Keratinocyte (primary cell): Measurements from ENCODE around the gene F9. TPM values are rescaled to one million over a fixed set of nuclear protein-coding genes. Genes with fewer than 3 reads are reported as not detected.

Experiments
- DNase-seq: peaks from one replicate; pipeline ENCODE4 v3.0.0-alpha.2; 2011; ENCODE audit warnings: low read depth, missing footprints, low spot score
- FAIRE-seq: peaks from 2 replicates; lab custom pipeline; 2011; peaks lifted over from hg19 to GRCh38; lab: Jason Lieb, UNC
- H2AFZ ChIP-seq: 2 replicates; pipeline ENCODE4 v1.6.0; 2012; ENCODE audit warnings: low read length, control low read depth, inconsistent platforms; ENCODE audit not compliant: control insufficient read depth
- H3K27ac ChIP-seq: 2 replicates; pipeline ENCODE4 v1.5.1; 2011; ENCODE audit warnings: low read length; ENCODE audit not compliant: control insufficient read depth, insufficient read depth
- H3K27me3 ChIP-seq: 3 replicates; pipeline ENCODE4 v1.6.0; 2011; ENCODE audit warnings: low read length; ENCODE audit not compliant: control insufficient read depth, insufficient read depth; ENCODE audit errors: extremely low read depth
- H3K36me3 ChIP-seq, 2 experiments: 2 replicates in 1 of 2; 3 replicates in 1 of 2; pipeline ENCODE4 v1.5.1; 2011; ENCODE audit warnings: low read length in 2 of 2, mild to moderate bottlenecking in 1 of 2; ENCODE audit not compliant: control insufficient read depth in 2 of 2, insufficient read depth in 2 of 2; ENCODE audit errors: extremely low read depth in 1 of 2
- H3K4me1 ChIP-seq: 3 replicates; pipeline ENCODE4 v1.5.1; 2011; ENCODE audit warnings: low read length; ENCODE audit not compliant: control insufficient read depth, insufficient read depth; ENCODE audit errors: extremely low read depth
- H3K4me2 ChIP-seq: 3 replicates; pipeline ENCODE4 v1.6.0; 2011; ENCODE audit warnings: low read depth, low read length; ENCODE audit not compliant: control insufficient read depth, insufficient read depth; ENCODE audit errors: extremely low read depth
- H3K4me3 ChIP-seq, 3 experiments: fragments of 200-600 bp in 1 of 3; sonication (generic) in 1 of 3; 2 replicates in 2 of 3; 3 replicates in 1 of 3; pipeline ENCODE4 v1.5.1; 2011 to 2016; ENCODE audit warnings: low read length in 3 of 3, mild to moderate bottlenecking in 3 of 3, control low read depth in 2 of 3, inconsistent platforms in 1 of 3, low read depth in 1 of 3, mixed read lengths in 1 of 3, mixed run types in 1 of 3, moderate library complexity in 1 of 3; ENCODE audit not compliant: control insufficient read depth in 2 of 3, insufficient read depth in 2 of 3; ENCODE audit errors: extremely low read depth in 1 of 3
- H3K79me2 ChIP-seq: 2 replicates; pipeline ENCODE4 v1.6.0; 2012; ENCODE audit warnings: low read length; ENCODE audit not compliant: control insufficient read depth, insufficient read depth
- H3K9ac ChIP-seq: 3 replicates; pipeline ENCODE4 v1.6.0; 2011; ENCODE audit warnings: low read length; ENCODE audit not compliant: control insufficient read depth, insufficient read depth; ENCODE audit errors: extremely low read depth
- H3K9me1 ChIP-seq: 3 replicates; pipeline ENCODE4 v1.6.0; 2011; ENCODE audit warnings: low read length; ENCODE audit not compliant: control insufficient read depth, insufficient read depth; ENCODE audit errors: extremely low read depth
- H3K9me3 ChIP-seq: 2 replicates; pipeline ENCODE4 v1.5.1; 2012; ENCODE audit warnings: low read depth, low read length; ENCODE audit not compliant: control insufficient read depth
- H4K20me1 ChIP-seq: 3 replicates; pipeline ENCODE4 v1.6.0; 2011; ENCODE audit warnings: low read length; ENCODE audit not compliant: control insufficient read depth, insufficient read depth; ENCODE audit errors: extremely low read depth
- EZH2 ChIP-seq: IDR thresholded peaks from one replicate; pipeline ENCODE4 v1.6.1; 2012; ENCODE audit warnings: inconsistent platforms, mild to moderate bottlenecking, low read length, moderate library complexity
- dilution Hi-C: fragments of 300-500 bp; cut with MboI; formaldehyde crosslinking; loops from one replicate; pipeline ENCODE4 v1.7.0; 2020; ENCODE audit warnings: low sequenced_read_pairs; ENCODE audit not compliant: extremely low pct_ligation_motif_present
- polyA plus RNA-seq, 5 experiments: library from polyadenylated mRNA; depleted of rRNA in 3 of 5; stranded (reverse) in 3 of 5; stranded (forward) in 1 of 5; unstranded in 1 of 5; fragments of >200 nt; gene quantifications; 1 replicate in 1 of 5; 2 replicates in 3 of 5; 3 replicates in 1 of 5; pipeline versions ENCODE4 v1.2.1 to v1.2.3, GENCODE V29; 2011 to 2012; ENCODE audit warnings: missing spikeins in 2 of 5, low read depth in 1 of 5, low replicate concordance in 1 of 5
- TF ChIP-seq, protein P1 (sequence below), 3 experiments: IDR thresholded peaks in 1 of 3; conservative IDR thresholded peaks in 1 of 3; optimal IDR thresholded peaks in 1 of 3; 2 replicates in 2 of 3; 3 replicates in 1 of 3; pipeline versions ENCODE3 to v1.5.1; 2011; ENCODE audit warnings: low read length in 3 of 3, mild to moderate bottlenecking in 3 of 3, moderate library complexity in 2 of 3, control low read depth in 1 of 3, inconsistent platforms in 1 of 3; ENCODE audit not compliant: insufficient read depth in 2 of 3; ENCODE audit errors: extremely low read depth in 1 of 3

The F9 gene
- polyA plus RNA-seq, 1 donor (not counting 4 experiments of a cell fraction or from before 2014, with no cell fraction given), result not detected

DNA sequence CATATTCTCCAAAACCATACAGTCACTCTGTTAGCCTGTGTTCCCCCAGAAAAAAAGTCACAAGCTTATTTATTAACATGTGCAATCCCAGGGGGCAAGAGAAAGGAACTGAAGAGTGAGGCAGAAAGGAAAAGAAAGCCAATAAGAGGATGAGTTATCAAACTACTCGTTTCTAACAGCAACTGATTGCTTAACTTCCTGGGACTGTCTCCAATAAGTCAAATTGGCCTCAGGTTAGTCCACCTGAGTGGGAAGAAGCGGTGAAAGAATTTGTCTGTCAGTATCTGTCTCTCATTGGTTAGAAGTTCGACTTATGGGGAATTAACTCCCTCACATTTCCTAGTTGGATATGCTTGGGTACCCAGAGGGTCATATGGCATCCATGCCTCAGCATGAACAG is 14.1 kb downstream of the F9 start:
- dilution Hi-C loops, result no loop called here
- H3K9me3 ChIP-seq, result no peaks in the 10 kb centered on the region
- no peaks in the 10 kb centered on the region for H4K20me1 ChIP-seq
- H3K4me1 ChIP-seq, result no peaks in the 10 kb centered on the region
- H3K9ac ChIP-seq, result no peak overlapping the region
- no peak overlapping the region for H3K27ac ChIP-seq
- no peaks in the 10 kb centered on the region for H3K27me3 ChIP-seq
- H3K79me2 ChIP-seq, result no peaks in the 10 kb centered on the region
- DNase-seq (no peak), FAIRE-seq (no peak)
- no peak overlapping the region for H3K4me2 ChIP-seq
- TF ChIP-seq, protein P1, sequence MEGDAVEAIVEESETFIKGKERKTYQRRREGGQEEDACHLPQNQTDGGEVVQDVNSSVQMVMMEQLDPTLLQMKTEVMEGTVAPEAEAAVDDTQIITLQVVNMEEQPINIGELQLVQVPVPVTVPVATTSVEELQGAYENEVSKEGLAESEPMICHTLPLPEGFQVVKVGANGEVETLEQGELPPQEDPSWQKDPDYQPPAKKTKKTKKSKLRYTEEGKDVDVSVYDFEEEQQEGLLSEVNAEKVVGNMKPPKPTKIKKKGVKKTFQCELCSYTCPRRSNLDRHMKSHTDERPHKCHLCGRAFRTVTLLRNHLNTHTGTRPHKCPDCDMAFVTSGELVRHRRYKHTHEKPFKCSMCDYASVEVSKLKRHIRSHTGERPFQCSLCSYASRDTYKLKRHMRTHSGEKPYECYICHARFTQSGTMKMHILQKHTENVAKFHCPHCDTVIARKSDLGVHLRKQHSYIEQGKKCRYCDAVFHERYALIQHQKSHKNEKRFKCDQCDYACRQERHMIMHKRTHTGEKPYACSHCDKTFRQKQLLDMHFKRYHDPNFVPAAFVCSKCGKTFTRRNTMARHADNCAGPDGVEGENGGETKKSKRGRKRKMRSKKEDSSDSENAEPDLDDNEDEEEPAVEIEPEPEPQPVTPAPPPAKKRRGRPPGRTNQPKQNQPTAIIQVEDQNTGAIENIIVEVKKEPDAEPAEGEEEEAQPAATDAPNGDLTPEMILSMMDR (optimal IDR thresholded peaks at IDR 0.05 in 1 of 3, IDR thresholded peaks at IDR 0.05 in 1 of 3, conservative IDR thresholded peaks at IDR 0.05 in 1 of 3; ENCODE audit: extremely low read depth in 1 of 3, insufficient read depth in 2 of 3, low read length in 3 of 3), result no peak
- no peak for TF ChIP-seq EZH2
- no peaks in the 10 kb centered on the region for H3K9me1 ChIP-seq
- H3K36me3 ChIP-seq, result no peaks in the 10 kb centered on the region
- no peak overlapping the region for H3K4me3 ChIP-seq
- no peak overlapping the region for H2AFZ ChIP-seq

DNA sequence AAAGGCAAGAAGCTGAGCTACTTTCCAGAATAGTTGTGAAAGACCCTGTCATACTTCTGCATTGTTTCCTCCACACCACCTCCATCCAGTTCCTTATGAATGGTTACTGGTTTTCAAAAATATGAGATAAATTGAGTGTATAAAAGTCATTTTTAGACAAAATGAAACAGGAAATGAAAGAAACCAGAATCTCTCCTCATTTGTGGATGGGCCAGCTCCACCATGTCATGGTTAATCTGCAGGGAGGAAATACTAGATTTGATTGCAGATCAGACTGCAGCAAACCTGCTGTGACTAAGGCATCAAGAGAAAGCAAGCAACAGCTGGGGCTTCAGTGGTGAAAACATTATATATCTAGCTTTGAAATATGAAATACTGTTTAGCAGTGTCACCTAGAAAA is 23.8 kb downstream of the F9 start:
- no peaks in the 10 kb centered on the region for H4K20me1 ChIP-seq
- TF ChIP-seq EZH2, result no peak
- TF ChIP-seq, protein P1 (optimal IDR thresholded peaks at IDR 0.05 in 1 of 3, IDR thresholded peaks at IDR 0.05 in 1 of 3, conservative IDR thresholded peaks at IDR 0.05 in 1 of 3; ENCODE audit: extremely low read depth in 1 of 3, insufficient read depth in 2 of 3, low read length in 3 of 3), result no peak
- no peaks in the 10 kb centered on the region for H3K4me1 ChIP-seq
- H3K79me2 ChIP-seq, result no peaks in the 10 kb centered on the region
- no peaks in the 10 kb centered on the region for H3K27me3 ChIP-seq
- no peak overlapping the region for H3K9ac ChIP-seq
- H3K9me1 ChIP-seq, result no peaks in the 10 kb centered on the region
- H3K4me3 ChIP-seq, result no peak overlapping the region
- DNase-seq, result no peak
- no peak overlapping the region for H3K27ac ChIP-seq
- no peak overlapping the region for H2AFZ ChIP-seq
- H3K4me2 ChIP-seq, result no peak overlapping the region
- dilution Hi-C loops, result no loop called here
- H3K9me3 ChIP-seq, result no peaks in the 10 kb centered on the region
- no peak for FAIRE-seq
- no peaks in the 10 kb centered on the region for H3K36me3 ChIP-seq
